PC-9 (cell line): Measurements from ENCODE around the gene TRIO. TPM values are rescaled to one million over a fixed set of nuclear protein-coding genes. Genes with fewer than 3 reads are reported as not detected.

Source experiments
- BruUV-seq: library from RNA; stranded (reverse); fragments of 400-500 nt; replicated peaks from 2 replicates; lab custom pipeline; 2021; lab: Mats Ljungman, UMichigan
- CTCF ChIA-PET: fragments of 300-600 bp; sonication (Branson Sonifier 250); formaldehyde crosslinking; loops from one replicate; lab custom pipeline; 2022; ENCODE audit warnings: antibody characterized with exemption; lab: Charles Lee
- POLR2A ChIA-PET: fragments of 300-600 bp; sonication (Branson Sonifier 250); formaldehyde crosslinking; loops from one replicate; lab custom pipeline; 2022; ENCODE audit warnings: antibody characterized with exemption; ENCODE audit not compliant: unreplicated experiment; lab: Charles Lee
- DNase-seq, 2 experiments: peaks; one replicate each; pipeline versions ENCODE4 v3.0.0 to v3.0.0-alpha.2; 2015 to 2022; ENCODE audit warnings: mixed read lengths in 1 of 2
- H2AFZ ChIP-seq: fragments of 200-600 bp; sonication (generic); 2 replicates; pipeline ENCODE4 v1.8.1; 2017; ENCODE audit warnings: antibody characterized with exemption
- H3F3A ChIP-seq: fragments of 200-600 bp; sonication (generic); 2 replicates; pipeline ENCODE4 v1.8.1; 2017; ENCODE audit warnings: antibody characterized with exemption, mild to moderate bottlenecking, low read depth; ENCODE audit not compliant: insufficient read depth
- H3K27ac ChIP-seq: fragments of 200-600 bp; sonication (generic); 2 replicates; pipeline ENCODE4 v1.6.1; 2016; ENCODE audit warnings: mixed run types
- H3K27me3 ChIP-seq: fragments of 200-600 bp; sonication (generic); 2 replicates; pipeline ENCODE4 v1.6.1; 2016; ENCODE audit warnings: low read depth, mixed run types; ENCODE audit not compliant: insufficient read depth
- H3K36me3 ChIP-seq: fragments of 200-600 bp; sonication (generic); 2 replicates; pipeline ENCODE4 v1.6.1; 2016; ENCODE audit warnings: low read depth, mixed run types
- H3K4me1 ChIP-seq: fragments of 200-600 bp; sonication (generic); replicated peaks from 2 replicates; pipeline ENCODE4 v1.6.1; 2016; ENCODE audit warnings: mixed run types; ENCODE audit not compliant: insufficient read depth
- H3K4me2 ChIP-seq: fragments of 200-600 bp; sonication (generic); 2 replicates; pipeline ENCODE4 v1.6.1; 2017; ENCODE audit warnings: mixed run types
- H3K4me3 ChIP-seq: fragments of 200-600 bp; sonication (generic); 2 replicates; pipeline ENCODE4 v1.6.1; 2016; ENCODE audit warnings: mixed run types
- H3K79me2 ChIP-seq: fragments of 200-600 bp; sonication (generic); 2 replicates; pipeline ENCODE4 v1.6.1; 2017; ENCODE audit warnings: low read depth, mixed run types
- H3K9me2 ChIP-seq: fragments of 200-600 bp; sonication (generic); 2 replicates; pipeline ENCODE4 v1.8.1; 2017; ENCODE audit warnings: mild to moderate bottlenecking; ENCODE audit not compliant: insufficient read depth
- H3K9me3 ChIP-seq: fragments of 200-600 bp; sonication (generic); 2 replicates; pipeline ENCODE4 v1.8.1; 2016; ENCODE audit warnings: low read depth; ENCODE audit not compliant: insufficient read depth
- H4K20me1 ChIP-seq: fragments of 200-600 bp; sonication (generic); 2 replicates; pipeline ENCODE4 v1.8.1; 2017; ENCODE audit not compliant: insufficient read depth
- CTCF ChIP-seq: fragments of 200-600 bp; sonication (generic); conservative IDR thresholded peaks from 2 replicates; pipeline ENCODE4 v1.6.1; 2017; ENCODE audit warnings: mixed run types, antibody characterized with exemption, mild to moderate bottlenecking, moderate library complexity
- EZH2 ChIP-seq: fragments of 200-600 bp; sonication (generic); IDR thresholded peaks from 2 replicates; pipeline ENCODE4 v1.8.0; 2017; ENCODE audit warnings: antibody characterized with exemption, low read depth
- intact Hi-C: fragments of 100-400 bp; cut with micrococcal nuclease; formaldehyde crosslinking; loops from one replicate; pipeline ENCODE4 v1.10.0; 2022; ENCODE audit not compliant: unreplicated experiment
- total RNA-seq: library from RNA; stranded (reverse); gene quantifications from 2 replicates; pipeline ENCODE4 v1.2.3, GENCODE V29; 2021

TRIO gene
- total RNA-seq, 1 experiment from 2014 or later, result 596 TPM

- no peak overlapping the region for H2AFZ ChIP-seq
- no peaks in the 10 kb centered on the region for H3K4me1 ChIP-seq
- DNase-seq, result no peak
- peaks cover 11% of the 10 kb centered on the region for H4K20me1 ChIP-seq
- POLR2A ChIA-PET, result no interaction called here
- H3K79me2 ChIP-seq, result no peaks in the 10 kb centered on the region
- CTCF ChIA-PET, result no interaction called here
- TF ChIP-seq EZH2 (no peak), CTCF (no peak)
- peaks cover 4% of the 10 kb centered on the region; the same call in 1 of the 2 replicates for H3F3A ChIP-seq
- no TSS peak for BruUV-seq
- no peak overlapping the region for H3K4me2 ChIP-seq
- no peak overlapping the region for H3K27ac ChIP-seq
- no peaks in the 10 kb centered on the region for H3K9me3 ChIP-seq
- no peaks in the 10 kb centered on the region for H3K36me3 ChIP-seq
- H3K4me3 ChIP-seq, result no peak overlapping the region
- no peaks in the 10 kb centered on the region for H3K9me2 ChIP-seq
- intact Hi-C loops, result no loop called here
- H3K27me3 ChIP-seq, result no peaks in the 10 kb centered on the region
These were observed 299.4 kb downstream of the TRIO start for GRCh38 chr5:14442536-14442935.

GRCh38 chr5:14443671-14444093 lies 300.5 kb downstream of the TRIO start:
- no peak overlapping the region for H3K4me2 ChIP-seq
- no peaks in the 10 kb centered on the region for H3K36me3 ChIP-seq
- ChIA-PET POLR2A (no interaction called here), CTCF (interaction anchor here (0.7 kb wide), 1 partner anchor 143 kb away, joined by 3 read pairs; no protein-coding TSS in a partner anchor)
- no peak overlapping the region for H3K4me3 ChIP-seq
- peaks cover 8% of the 10 kb centered on the region; the same call in 1 of the 2 replicates for H4K20me1 ChIP-seq
- H3K9me2 ChIP-seq, result no peaks in the 10 kb centered on the region
- H3K9me3 ChIP-seq, result no peaks in the 10 kb centered on the region
- no peak for DNase-seq
- TF ChIP-seq EZH2 (no peak), CTCF (no peak)
- H3F3A ChIP-seq, result peaks cover 4% of the 10 kb centered on the region; the same call in 1 of the 2 replicates
- H3K27me3 ChIP-seq, result no peaks in the 10 kb centered on the region
- H3K27ac ChIP-seq, result no peak overlapping the region
- H3K79me2 ChIP-seq, result no peaks in the 10 kb centered on the region
- H3K4me1 ChIP-seq, result no peaks in the 10 kb centered on the region
- H2AFZ ChIP-seq, result no peak overlapping the region
- intact Hi-C loops, result no loop called here
- BruUV-seq, result no TSS peak

- Histone ChIP-seq H3K9me2 (no peaks in the 10 kb centered on the region), H4K20me1 (peaks cover 6% of the 10 kb centered on the region; the same call in 1 of the 2 replicates), H3K4me3 (no peak overlapping the region), H3K9me3 (no peaks in the 10 kb centered on the region), H3F3A (peaks cover 4% of the 10 kb centered on the region; the same call in 1 of the 2 replicates), H3K27ac (no peak overlapping the region), H2AFZ (no peak overlapping the region), H3K79me2 (no peaks in the 10 kb centered on the region), H3K4me2 (no peak overlapping the region), H3K36me3 (no peaks in the 10 kb centered on the region), H3K27me3 (no peaks in the 10 kb centered on the region), H3K4me1 (no peaks in the 10 kb centered on the region)
- no peak for DNase-seq
- no TSS peak for BruUV-seq
- no peak for TF ChIP-seq EZH2
- TF ChIP-seq CTCF, result no peak
- POLR2A ChIA-PET, result no interaction called here
- CTCF ChIA-PET, result interaction anchor here (0.7 kb wide), 1 partner anchor 144 kb away, joined by 3 read pairs; no protein-coding TSS in a partner anchor
- intact Hi-C loops, result no loop called here
These were observed 301.0 kb downstream of the TRIO start for GRCh38 chr5:14444161-14444560.
